HG02642 (cell line): ENCODE data around the gene HCFC1R1.
"Not testable (repeated sequence)": the region's sequence is repeated elsewhere in the genome, so short reads cannot be mapped to it uniquely, and the experiment has no call there.

Experiments
- ATAC-seq: cut with Tn5 transposase; IDR thresholded peaks from one replicate; pipeline ENCODE4 v1.9.1; 2021; ENCODE audit warnings: mild to moderate bottlenecking; ENCODE audit not compliant: unreplicated experiment, poor library complexity

Gene HCFC1R1

GRCh38 chr16:3023669-3024478, at the start of gene HCFC1R1, which contains the start of gene THOC6:
Gene HCFC1R1, minus strand, starts transcription at chr16:3023942. Its CDS starts 1 bp downstream, at chr16:3023941.
Gene THOC6, plus strand, starts transcription at chr16:3024035. Its CDS starts 292 bp downstream, at chr16:3024327.
- ATAC-seq = peak; percentile 77

GRCh38 chr16:3073448-3073847, 49.7 kb upstream of the HCFC1R1 start:
- no peak for ATAC-seq

GRCh38 chr16:3072576-3073263, 49.0 kb upstream of the HCFC1R1 start:
- not testable (repeated sequence) for ATAC-seq

- not testable (repeated sequence) for ATAC-seq
These were observed 48.4 kb upstream of the HCFC1R1 start for GRCh38 chr16:3072148-3072547.

GRCh38 chr16:3071655-3072054, 47.9 kb upstream of the HCFC1R1 start:
- no peak for ATAC-seq

GRCh38 chr16:3070608-3071111, 46.9 kb upstream of the HCFC1R1 start:
- ATAC-seq = no peak

- ATAC-seq = not testable (repeated sequence)
These were observed 45.4 kb upstream of the HCFC1R1 start for GRCh38 chr16:3069146-3069545.

- no peak for ATAC-seq
These were observed 44.7 kb upstream of the HCFC1R1 start for GRCh38 chr16:3068487-3068886.

GRCh38 chr16:3066440-3066748, 42.7 kb upstream of the HCFC1R1 start:
- no peak for ATAC-seq

- ATAC-seq = no peak
These were observed 42.1 kb upstream of the HCFC1R1 start for GRCh38 chr16:3065742-3066439.

GRCh38 chr16:3065069-3065741, 41.5 kb upstream of the HCFC1R1 start, which contains the start of gene IL32:
Gene IL32, plus strand, starts transcription at chr16:3065640. Its CDS starts 172 bp downstream, at chr16:3065812.
- no peak for ATAC-seq

- no peak for ATAC-seq
These were observed 40.1 kb upstream of the HCFC1R1 start for GRCh38 chr16:3063625-3064386.

GRCh38 chr16:3062553-3062952, 38.8 kb upstream of the HCFC1R1 start:
- ATAC-seq = no peak

GRCh38 chr16:3060339-3061127, 36.8 kb upstream of the HCFC1R1 start:
- ATAC-seq = no peak

GRCh38 chr16:3059723-3060242, 36.0 kb upstream of the HCFC1R1 start:
- no peak for ATAC-seq

- peak; percentile 79 for ATAC-seq
These were observed 35.4 kb upstream of the HCFC1R1 start for GRCh38 chr16:3059041-3059722.

GRCh38 chr16:3058139-3059030, 34.6 kb upstream of the HCFC1R1 start:
- peak; percentile 20 for ATAC-seq
